ENCODE data around the gene NAPA. TPM values are rescaled to one million over a fixed set of nuclear protein-coding genes. Genes with fewer than 3 reads are reported as not detected.

Gene NAPA
- total and polyA plus RNA-seq, 2 of the 13 experiments (the other 11 are each of a cell fraction or from before 2014, with no cell fraction given): 32.6 to 65.9 TPM

GRCh38 chr19:47483200-47483599 is 31.7 kb downstream of the NAPA start (continued):
- no peak for TF ChIP-seq THAP9 (CRISPR knock-in tag; IDR thresholded peaks at IDR 0.05; ENCODE audit: borderline replicate concordance)
- no peak for TF ChIP-seq FOSL2 (CRISPR knock-in tag; IDR thresholded peaks at IDR 0.05)

GRCh38 chr19:47481460-47482052 is 33.3 kb downstream of the NAPA start:
- Histone ChIP-seq H3K4me2 (ENCODE audit: low read depth, low read length) (no peak overlapping the region), H3K27me3 (ENCODE audit: control insufficient read depth in 1 of 2, insufficient read depth in 2 of 2, low read length in 2 of 2) (no peaks in the 10 kb centered on the region), H3K9ac (ENCODE audit: insufficient read depth, low read depth, low read length) (no peak overlapping the region), H3K79me2 (ENCODE audit: insufficient read depth, low read length) (no peaks in the 10 kb centered on the region), H3K4me1 (ENCODE audit: insufficient read depth, low read length) (peaks cover 12% of the 10 kb centered on the region), H4K20me1 (ENCODE audit: insufficient read depth, low read length) (no peaks in the 10 kb centered on the region), H3K4me3 (replicated peaks in 1 of 3; ENCODE audit: insufficient read depth in 1 of 3, low read depth in 2 of 3, low read length in 3 of 3) (no peak overlapping the region), H3K36me3 (replicated peaks in 1 of 2; ENCODE audit: control insufficient read depth in 1 of 2, insufficient read depth in 2 of 2, low read length in 2 of 2) (no peaks in the 10 kb centered on the region), H2AFZ (ENCODE audit: low read length) (no peak overlapping the region), H3K9me3 (ENCODE audit: low read length) (no peaks in the 10 kb centered on the region), H3K27ac (ENCODE audit: extremely low read length, insufficient read depth, low read length) (no peak overlapping the region)
- WGBS (ENCODE audit: low lambda C conversion rate): 97% methylated on average over 4 of the region's 4 CpGs
- FAIRE-seq: no peak
- no TSS peak for BruUV-seq (replicated peaks)
- ATAC-seq: no peak
- in situ Hi-C loops (cut with HindIII; ENCODE audit: extremely low pct_ligation_motif_present, low pct_unique_long_range_greater_than_20kb) (no loop called here), intact Hi-C loops (cut with micrococcal nuclease; ENCODE audit: unreplicated experiment) (no loop called here)
- CTCF ChIA-PET (ENCODE audit: low intra/inter-chr PET ratio, low total read pairs): no interaction called here
- POLR2A ChIA-PET: no interaction called here
- TF ChIP-seq ZBTB40 (IDR thresholded peaks at IDR 0.05): peak; percentile 45
- peak; percentile 29; the same call in 1 of the 2 replicates for TF ChIP-seq ZBTB40 (CRISPR knock-in tag; IDR thresholded peaks at IDR 0.05)
- TF ChIP-seq SRSF4 (IDR thresholded peaks at IDR 0.05; ENCODE audit: low read depth, low read length, poor library complexity, severe bottlenecking): no peak
- TF ChIP-seq ZNF3 (CRISPR knock-in tag; IDR thresholded peaks at IDR 0.05): no peak
- 0 out of 2 replicates have a peak, but pooled peaks have one; percentile 23 for TF ChIP-seq ZBTB26 (CRISPR knock-in tag; IDR thresholded peaks at IDR 0.05; ENCODE audit: borderline replicate concordance)
- TF ChIP-seq SSRP1 (CRISPR knock-in tag; IDR thresholded peaks at IDR 0.05): no peak
- DNase-seq (ENCODE audit: low spot score): no peak
